Panc1 (cell line): Measurements from ENCODE around the gene ETNK1.
"Not testable (repeated sequence)": the region's sequence is repeated elsewhere in the genome, so short reads cannot be mapped to it uniquely, and the experiment has no call there.

Experiments
- POLR2AphosphoS5 ChIP-seq: IDR thresholded peaks from 2 replicates; pipeline ENCODE4 v1.6.1; 2012; ENCODE audit warnings: mild to moderate bottlenecking, low read depth, low read length, moderate library complexity
- SIN3A ChIP-seq: IDR thresholded peaks from 2 replicates; pipeline ENCODE4 v1.6.1; 2012; ENCODE audit warnings: low read depth, mild to moderate bottlenecking, low read length, moderate library complexity, borderline replicate concordance; ENCODE audit not compliant: insufficient read depth
- TCF7L2 ChIP-seq: IDR thresholded peaks from 2 replicates; pipeline ENCODE4 v1.6.1; 2011; ENCODE audit warnings: mild to moderate bottlenecking, low read depth, low read length, inconsistent platforms
- TF ChIP-seq, protein P1 (sequence below): fragments of 450-650 bp; IDR thresholded peaks from 2 replicates; pipeline ENCODE4 v1.5.1; 2017; ENCODE audit warnings: mild to moderate bottlenecking
- TF ChIP-seq, protein P2 (sequence below), 2 experiments: IDR thresholded peaks; 2 replicates each; pipeline ENCODE4 v1.6.1; 2011 to 2012; ENCODE audit warnings: low read depth in 2 of 2, control low read depth in 1 of 2, low read length in 1 of 2, mild to moderate bottlenecking in 1 of 2, moderate library complexity in 1 of 2; ENCODE audit not compliant: insufficient read depth in 1 of 2

DNA sequence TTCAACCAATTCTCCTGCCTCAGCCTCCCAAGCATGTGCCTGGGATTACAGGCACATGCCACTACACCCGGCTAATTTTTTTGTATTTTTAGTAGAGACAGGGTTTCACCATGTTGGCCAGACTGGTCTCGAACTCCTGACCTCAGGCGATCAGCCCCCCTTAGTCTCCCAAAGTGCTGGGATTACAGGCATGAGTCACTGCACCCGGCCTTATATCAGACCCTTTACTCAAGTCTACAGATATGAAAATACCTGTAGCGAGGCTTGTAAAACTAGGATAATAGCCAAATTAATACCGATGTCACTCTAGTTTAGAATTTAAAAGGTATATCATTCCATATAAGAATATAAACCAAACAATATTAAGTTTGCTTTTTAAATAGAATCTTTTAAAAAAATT is 27.4 kb upstream of the ETNK1 start:
- TF ChIP-seq, protein P1, sequence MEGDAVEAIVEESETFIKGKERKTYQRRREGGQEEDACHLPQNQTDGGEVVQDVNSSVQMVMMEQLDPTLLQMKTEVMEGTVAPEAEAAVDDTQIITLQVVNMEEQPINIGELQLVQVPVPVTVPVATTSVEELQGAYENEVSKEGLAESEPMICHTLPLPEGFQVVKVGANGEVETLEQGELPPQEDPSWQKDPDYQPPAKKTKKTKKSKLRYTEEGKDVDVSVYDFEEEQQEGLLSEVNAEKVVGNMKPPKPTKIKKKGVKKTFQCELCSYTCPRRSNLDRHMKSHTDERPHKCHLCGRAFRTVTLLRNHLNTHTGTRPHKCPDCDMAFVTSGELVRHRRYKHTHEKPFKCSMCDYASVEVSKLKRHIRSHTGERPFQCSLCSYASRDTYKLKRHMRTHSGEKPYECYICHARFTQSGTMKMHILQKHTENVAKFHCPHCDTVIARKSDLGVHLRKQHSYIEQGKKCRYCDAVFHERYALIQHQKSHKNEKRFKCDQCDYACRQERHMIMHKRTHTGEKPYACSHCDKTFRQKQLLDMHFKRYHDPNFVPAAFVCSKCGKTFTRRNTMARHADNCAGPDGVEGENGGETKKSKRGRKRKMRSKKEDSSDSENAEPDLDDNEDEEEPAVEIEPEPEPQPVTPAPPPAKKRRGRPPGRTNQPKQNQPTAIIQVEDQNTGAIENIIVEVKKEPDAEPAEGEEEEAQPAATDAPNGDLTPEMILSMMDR: not testable (repeated sequence)
- not testable (repeated sequence) for TF ChIP-seq POLR2AphosphoS5, SIN3A, TCF7L2
- TF ChIP-seq, protein P2, sequence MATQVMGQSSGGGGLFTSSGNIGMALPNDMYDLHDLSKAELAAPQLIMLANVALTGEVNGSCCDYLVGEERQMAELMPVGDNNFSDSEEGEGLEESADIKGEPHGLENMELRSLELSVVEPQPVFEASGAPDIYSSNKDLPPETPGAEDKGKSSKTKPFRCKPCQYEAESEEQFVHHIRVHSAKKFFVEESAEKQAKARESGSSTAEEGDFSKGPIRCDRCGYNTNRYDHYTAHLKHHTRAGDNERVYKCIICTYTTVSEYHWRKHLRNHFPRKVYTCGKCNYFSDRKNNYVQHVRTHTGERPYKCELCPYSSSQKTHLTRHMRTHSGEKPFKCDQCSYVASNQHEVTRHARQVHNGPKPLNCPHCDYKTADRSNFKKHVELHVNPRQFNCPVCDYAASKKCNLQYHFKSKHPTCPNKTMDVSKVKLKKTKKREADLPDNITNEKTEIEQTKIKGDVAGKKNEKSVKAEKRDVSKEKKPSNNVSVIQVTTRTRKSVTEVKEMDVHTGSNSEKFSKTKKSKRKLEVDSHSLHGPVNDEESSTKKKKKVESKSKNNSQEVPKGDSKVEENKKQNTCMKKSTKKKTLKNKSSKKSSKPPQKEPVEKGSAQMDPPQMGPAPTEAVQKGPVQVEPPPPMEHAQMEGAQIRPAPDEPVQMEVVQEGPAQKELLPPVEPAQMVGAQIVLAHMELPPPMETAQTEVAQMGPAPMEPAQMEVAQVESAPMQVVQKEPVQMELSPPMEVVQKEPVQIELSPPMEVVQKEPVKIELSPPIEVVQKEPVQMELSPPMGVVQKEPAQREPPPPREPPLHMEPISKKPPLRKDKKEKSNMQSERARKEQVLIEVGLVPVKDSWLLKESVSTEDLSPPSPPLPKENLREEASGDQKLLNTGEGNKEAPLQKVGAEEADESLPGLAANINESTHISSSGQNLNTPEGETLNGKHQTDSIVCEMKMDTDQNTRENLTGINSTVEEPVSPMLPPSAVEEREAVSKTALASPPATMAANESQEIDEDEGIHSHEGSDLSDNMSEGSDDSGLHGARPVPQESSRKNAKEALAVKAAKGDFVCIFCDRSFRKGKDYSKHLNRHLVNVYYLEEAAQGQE (IDR thresholded peaks at IDR 0.05; ENCODE audit: insufficient read depth in 1 of 2, low read depth in 2 of 2, low read length in 1 of 2): not testable (repeated sequence)
